OCI-LY1 (cell line): ENCODE data around the gene PFKFB2.

Experiments used
- H2AFZ ChIP-seq: fragments of 200-600 bp; sonication (generic), shearing (Covaris generic); 2 replicates; pipeline ENCODE4 v1.6.0; 2014; ENCODE audit warnings: antibody characterized with exemption, mild to moderate bottlenecking, low read length
- H3F3A ChIP-seq: fragments of 200-600 bp; sonication (generic), shearing (Covaris generic); 2 replicates; pipeline ENCODE4 v1.6.0; 2014; ENCODE audit warnings: mild to moderate bottlenecking, antibody characterized with exemption, low read length, moderate library complexity; ENCODE audit not compliant: insufficient read depth
- H3K27ac ChIP-seq: fragments of 200-600 bp; sonication (generic); 2 replicates; pipeline ENCODE4 v1.5.1; 2014; ENCODE audit warnings: low read length, mixed run types, mild to moderate bottlenecking, low read depth; ENCODE audit not compliant: poor library complexity, severe bottlenecking
- H3K27me3 ChIP-seq: fragments of 200-600 bp; sonication (generic); 2 replicates; pipeline ENCODE4 v1.6.0; 2014; ENCODE audit warnings: antibody characterized with exemption, mild to moderate bottlenecking, low read length, moderate library complexity; ENCODE audit not compliant: insufficient read depth
- H3K36me3 ChIP-seq: fragments of 200-600 bp; sonication (generic); 2 replicates; pipeline ENCODE4 v1.6.1; 2014; ENCODE audit warnings: mild to moderate bottlenecking, antibody characterized with exemption, low read length, moderate library complexity, mixed read lengths; ENCODE audit not compliant: insufficient read depth
- H3K4me1 ChIP-seq: fragments of 200-600 bp; sonication (generic); 2 replicates; pipeline ENCODE4 v1.5.1; 2014; ENCODE audit warnings: mild to moderate bottlenecking, low read length, moderate library complexity; ENCODE audit not compliant: insufficient read depth, severe bottlenecking
- H3K4me2 ChIP-seq: fragments of 200-600 bp; sonication (generic), shearing (Covaris generic); 2 replicates; pipeline ENCODE4 v1.6.1; 2014; ENCODE audit warnings: low read length
- H3K4me3 ChIP-seq: fragments of 200-600 bp; sonication (generic); 2 replicates; pipeline ENCODE4 v1.5.1; 2014; ENCODE audit warnings: low read length, low read depth, mild to moderate bottlenecking, mixed read lengths; ENCODE audit not compliant: poor library complexity, severe bottlenecking
- H3K79me2 ChIP-seq: fragments of 200-600 bp; shearing (Covaris generic); 2 replicates; pipeline ENCODE4 v1.6.1; 2016; ENCODE audit warnings: mixed run types, low read length, mixed read lengths; ENCODE audit not compliant: insufficient read depth
- H3K9ac ChIP-seq: fragments of 200-600 bp; sonication (generic), shearing (Covaris generic); 2 replicates; pipeline ENCODE4 v1.6.1; 2014; ENCODE audit warnings: mild to moderate bottlenecking, low read length, mixed read lengths
- H3K9me2 ChIP-seq: fragments of 200-600 bp; sonication (generic), shearing (Covaris generic); 2 replicates; pipeline ENCODE4 v1.6.1; 2014; ENCODE audit warnings: low read depth, mild to moderate bottlenecking, low read length, mixed read lengths
- H3K9me3 ChIP-seq: fragments of 200-600 bp; shearing (Covaris generic); 2 replicates; pipeline ENCODE4 v1.6.1; 2014; ENCODE audit warnings: low read length, mixed read lengths
- H4K20me1 ChIP-seq: fragments of 200-600 bp; sonication (generic), shearing (Covaris generic); 2 replicates; pipeline ENCODE4 v1.6.0; 2016; ENCODE audit warnings: mild to moderate bottlenecking, low read length; ENCODE audit not compliant: insufficient read depth
- CTCF ChIP-seq: fragments of 200-600 bp; sonication (generic), shearing (Covaris generic); IDR thresholded peaks from 2 replicates; pipeline ENCODE4 v1.5.1; 2017; ENCODE audit warnings: mild to moderate bottlenecking, antibody characterized with exemption, low read length, moderate library complexity, mixed read lengths
- EZH2 ChIP-seq: fragments of 200-600 bp; sonication (generic), shearing (Covaris generic); IDR thresholded peaks from 2 replicates; pipeline ENCODE4 v1.8.0; 2017; ENCODE audit warnings: borderline replicate concordance, mixed run types, mild to moderate bottlenecking, antibody characterized with exemption, low read length, moderate library complexity, mixed read lengths

The PFKFB2 gene

GRCh38 chr1:207009945-207010344 lies 43.1 kb upstream of the PFKFB2 start:
- Histone ChIP-seq H3K4me3 (no peak overlapping the region), H4K20me1 (no peaks in the 10 kb centered on the region), H3K27ac (no peak overlapping the region), H3K9me2 (no peaks in the 10 kb centered on the region), H3K79me2 (no peaks in the 10 kb centered on the region), H3K9ac (no peak overlapping the region), H3K27me3 (no peaks in the 10 kb centered on the region; the same call in 1 of the 2 replicates), H3K4me1 (no peaks in the 10 kb centered on the region), H3F3A (no peaks in the 10 kb centered on the region), H3K36me3 (no peaks in the 10 kb centered on the region), H3K4me2 (no peak overlapping the region), H3K9me3 (no peaks in the 10 kb centered on the region), H2AFZ (no peak overlapping the region)
- TF ChIP-seq EZH2 (no peak), CTCF (no peak)

GRCh38 chr1:207010726-207011125 lies 42.3 kb upstream of the PFKFB2 start:
- no peak overlapping the region for H3K4me2 ChIP-seq
- no peak overlapping the region for H2AFZ ChIP-seq
- H3K9me2 ChIP-seq, result no peaks in the 10 kb centered on the region
- H3K9ac ChIP-seq, result no peak overlapping the region
- no peaks in the 10 kb centered on the region for H3K36me3 ChIP-seq
- no peak overlapping the region for H3K4me3 ChIP-seq
- no peaks in the 10 kb centered on the region for H3K4me1 ChIP-seq
- no peaks in the 10 kb centered on the region for H3K79me2 ChIP-seq
- no peaks in the 10 kb centered on the region for H3K9me3 ChIP-seq
- TF ChIP-seq CTCF (no peak), EZH2 (no peak)
- H3K27me3 ChIP-seq, result no peaks in the 10 kb centered on the region; the same call in 1 of the 2 replicates
- H4K20me1 ChIP-seq, result no peaks in the 10 kb centered on the region
- H3K27ac ChIP-seq, result no peak overlapping the region
- H3F3A ChIP-seq, result no peaks in the 10 kb centered on the region

- H3K4me1 ChIP-seq, result no peaks in the 10 kb centered on the region
- H3K4me2 ChIP-seq, result no peak overlapping the region
- H3K9me2 ChIP-seq, result no peaks in the 10 kb centered on the region
- H3K9ac ChIP-seq, result no peak overlapping the region
- H3K79me2 ChIP-seq, result no peaks in the 10 kb centered on the region
- no peaks in the 10 kb centered on the region for H3K36me3 ChIP-seq
- H3K27ac ChIP-seq, result no peak overlapping the region
- no peaks in the 10 kb centered on the region for H3K9me3 ChIP-seq
- TF ChIP-seq EZH2, result no peak
- no peak for TF ChIP-seq CTCF
- H3K4me3 ChIP-seq, result no peak overlapping the region
- H4K20me1 ChIP-seq, result no peaks in the 10 kb centered on the region
- H3K27me3 ChIP-seq, result no peaks in the 10 kb centered on the region
- H2AFZ ChIP-seq, result no peak overlapping the region
- H3F3A ChIP-seq, result no peaks in the 10 kb centered on the region
These were observed 39.6 kb upstream of the PFKFB2 start for GRCh38 chr1:207013321-207014085.
